Cardiac fibroblast (primary cell): ENCODE measurements around the gene CAMTA1.
A peak's percentile ranks its signal among the peaks of the same experiment; 100 is the strongest.

Experiments
- DNase-seq, 2 donors: peaks; one replicate each; pipeline versions ENCODE4 v3.0.0 to v3.0.0-alpha.2; 2010; ENCODE audit warnings: low read depth in 2 of 2
- H3K4me3 ChIP-seq, 2 donors: replicated peaks in 1 of 2; 1 replicate in 1 of 2; 2 replicates in 1 of 2; pipeline ENCODE4 v1.5.1; 2011; ENCODE audit warnings: low read depth in 2 of 2, low read length in 2 of 2, mild to moderate bottlenecking in 2 of 2, moderate library complexity in 1 of 2
- CTCF ChIP-seq: IDR thresholded peaks from one replicate; pipeline ENCODE4 v1.5.1; 2011; ENCODE audit warnings: low read depth, mild to moderate bottlenecking, low read length, inconsistent platforms

Gene CAMTA1

GRCh38 chr1:7281821-7282220 lies 496.6 kb downstream of the CAMTA1 start:
- no peak overlapping the region for H3K4me3 ChIP-seq
- no peak for TF ChIP-seq CTCF
- DNase-seq = peak; percentile 74 to 88

GRCh38 chr1:7284839-7285435 lies 499.7 kb downstream of the CAMTA1 start:
- TF ChIP-seq CTCF = no peak
- no peak overlapping the region for H3K4me3 ChIP-seq
- peak in 1 of 2 donors; percentile 25 for DNase-seq

- TF ChIP-seq CTCF = no peak
- H3K4me3 ChIP-seq = no peak overlapping the region
- DNase-seq = no peak
These were observed 500.7 kb downstream of the CAMTA1 start for GRCh38 chr1:7285856-7286454.

GRCh38 chr1:7287013-7287412 lies 501.8 kb downstream of the CAMTA1 start:
- TF ChIP-seq CTCF = no peak
- DNase-seq = no peak
- H3K4me3 ChIP-seq = no peak overlapping the region

GRCh38 chr1:7288992-7289391 lies 503.7 kb downstream of the CAMTA1 start:
- DNase-seq = no peak
- no peak for TF ChIP-seq CTCF
- no peak overlapping the region for H3K4me3 ChIP-seq

GRCh38 chr1:7289694-7290093 lies 504.4 kb downstream of the CAMTA1 start:
- DNase-seq = no peak
- no peak overlapping the region for H3K4me3 ChIP-seq
- TF ChIP-seq CTCF = no peak
